Activated T-cell treated with anti-CD3 and anti-CD28 coated beads, Interleukin-2, amount 50 U/mL, for 72 hours (primary cell): Measurements from ENCODE around the gene SLC35A4. TPM values are rescaled to one million over a fixed set of nuclear protein-coding genes. Genes with fewer than 3 reads are reported as not detected.

Source experiments
- ATAC-seq, 2 donors: fragments of 150-1000 bp; cut with Tn5 transposase; replicated peaks in 1 of 2; 2 replicates each; pipeline ENCODE4 v1.10.0; 2021; ENCODE audit warnings: moderate library complexity in 2 of 2, mild to moderate bottlenecking in 1 of 2
- DNase-seq, 2 donors: peaks; one replicate each; pipeline ENCODE4 v3.0.0; 2021 to 2022; ENCODE audit warnings: mixed read lengths in 1 of 2
- H3K27ac Mint-ChIP-seq: one replicate; pipeline ENCODE4 v1.8.0; 2022; ENCODE audit warnings: mild to moderate bottlenecking, moderate library complexity, mixed read lengths
- H3K27me3 Mint-ChIP-seq: one replicate; pipeline ENCODE4 v1.8.0; 2022; ENCODE audit warnings: low read depth, mixed read lengths
- H3K36me3 Mint-ChIP-seq, 2 donors: one replicate each; pipeline ENCODE4 v1.8.0; 2022; ENCODE audit warnings: mixed read lengths in 2 of 2, mild to moderate bottlenecking in 1 of 2; ENCODE audit not compliant: insufficient read depth in 2 of 2
- H3K4me1 Mint-ChIP-seq: one replicate; pipeline ENCODE4 v1.8.0; 2022; ENCODE audit warnings: low read depth, mixed read lengths
- H3K4me3 Mint-ChIP-seq, 2 donors: one replicate each; pipeline ENCODE4 v1.8.0; 2022; ENCODE audit warnings: mild to moderate bottlenecking in 2 of 2, mixed read lengths in 2 of 2, moderate library complexity in 2 of 2
- H3K9me3 Mint-ChIP-seq, 2 donors: one replicate each; pipeline ENCODE4 v1.8.0; 2022; ENCODE audit warnings: mixed read lengths in 2 of 2
- total RNA-seq, 2 donors: library from RNA; stranded (reverse); gene quantifications; one replicate each; pipeline ENCODE4 v1.2.3, GENCODE V29; 2022

Gene SLC35A4
- total RNA-seq, 2 donors from 2014 or later, result 52.7 to 69.3 TPM

DNA sequence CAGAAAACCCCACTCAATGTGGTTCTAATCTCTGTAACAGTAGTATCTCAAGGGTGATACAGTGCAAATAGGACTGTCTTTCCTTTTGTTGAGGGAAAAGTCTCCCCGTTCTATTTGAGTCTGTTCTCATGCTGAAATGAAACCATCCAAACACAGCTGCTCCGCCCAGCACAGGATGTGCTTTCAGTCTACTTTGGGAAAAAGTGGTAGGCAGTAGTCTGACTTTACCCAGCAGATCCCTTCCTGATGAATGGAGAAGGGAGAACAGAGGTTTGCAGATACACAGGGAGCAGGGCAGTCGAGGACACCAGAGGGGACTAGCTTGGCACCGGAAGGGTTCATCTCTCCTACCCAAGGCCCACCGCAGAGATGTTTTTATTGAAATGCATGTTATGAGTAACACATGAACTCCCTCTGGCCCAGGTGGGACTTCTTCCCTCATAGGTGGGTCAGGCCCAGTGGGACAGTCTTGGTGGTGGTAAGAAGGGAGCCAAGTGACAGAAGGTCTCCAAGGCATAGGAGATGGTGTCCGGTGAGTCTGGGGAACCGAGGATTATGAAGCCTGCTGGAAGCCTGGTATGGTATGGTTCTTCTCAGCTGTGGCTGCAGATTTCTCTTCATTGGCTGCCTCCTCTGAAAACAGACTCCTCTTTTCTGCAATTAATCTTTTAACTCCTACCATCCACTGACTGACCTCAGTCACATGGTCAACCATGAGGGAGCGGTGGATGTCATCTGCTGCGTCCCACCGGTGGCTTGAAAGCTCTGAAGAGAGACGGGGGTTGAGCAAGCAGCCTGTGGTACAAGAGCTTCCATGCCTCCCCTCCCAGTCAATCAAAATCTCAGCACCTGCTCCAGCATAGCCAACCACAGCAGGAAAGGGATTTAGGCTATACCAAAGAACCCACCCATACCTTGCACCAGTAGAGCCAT lies 14.2 kb upstream of the SLC35A4 start:
- no peaks in the 10 kb centered on the region for H3K27me3 Mint-ChIP-seq
- H3K4me3 Mint-ChIP-seq, result peak overlapping the region in 1 of 2 donors; percentile 0
- DNase-seq, result no peak
- no peaks in the 10 kb centered on the region for H3K9me3 Mint-ChIP-seq
- peaks cover 17 to 29% of the 10 kb centered on the region in 2 donors for H3K36me3 Mint-ChIP-seq
- H3K27ac Mint-ChIP-seq, result peak overlapping the region; percentile 27
- no peak for ATAC-seq
- H3K4me1 Mint-ChIP-seq, result peaks cover 82% of the 10 kb centered on the region

DNA sequence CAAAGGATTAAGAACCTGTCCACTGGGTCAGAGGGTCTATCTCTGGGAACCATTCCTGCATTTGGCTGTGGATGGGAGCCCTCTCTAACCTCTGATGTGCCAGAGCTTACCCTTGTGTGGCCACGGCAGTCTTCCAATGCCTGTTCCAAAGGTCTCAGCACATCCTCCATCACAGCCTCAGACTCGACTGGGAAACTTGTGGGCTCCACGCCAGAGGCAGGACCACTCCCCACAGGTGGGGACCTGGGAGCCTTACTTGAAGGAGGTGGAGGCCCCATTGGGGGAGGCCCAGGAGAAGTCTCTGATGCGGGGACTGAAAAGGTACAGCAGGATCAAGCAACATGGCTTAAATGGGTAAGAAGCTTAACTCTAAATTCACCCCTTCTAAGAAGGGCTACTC lies 12.8 kb upstream of the SLC35A4 start:
- peak overlapping the region in 1 of 2 donors; percentile 9 for H3K4me3 Mint-ChIP-seq
- ATAC-seq (no peak), DNase-seq (no peak)
- H3K36me3 Mint-ChIP-seq, result peaks cover 22 to 29% of the 10 kb centered on the region in 2 donors
- no peaks in the 10 kb centered on the region for H3K9me3 Mint-ChIP-seq
- peak overlapping the region; percentile 89 for H3K27ac Mint-ChIP-seq
- no peaks in the 10 kb centered on the region for H3K27me3 Mint-ChIP-seq
- H3K4me1 Mint-ChIP-seq, result peaks cover 90% of the 10 kb centered on the region

DNA sequence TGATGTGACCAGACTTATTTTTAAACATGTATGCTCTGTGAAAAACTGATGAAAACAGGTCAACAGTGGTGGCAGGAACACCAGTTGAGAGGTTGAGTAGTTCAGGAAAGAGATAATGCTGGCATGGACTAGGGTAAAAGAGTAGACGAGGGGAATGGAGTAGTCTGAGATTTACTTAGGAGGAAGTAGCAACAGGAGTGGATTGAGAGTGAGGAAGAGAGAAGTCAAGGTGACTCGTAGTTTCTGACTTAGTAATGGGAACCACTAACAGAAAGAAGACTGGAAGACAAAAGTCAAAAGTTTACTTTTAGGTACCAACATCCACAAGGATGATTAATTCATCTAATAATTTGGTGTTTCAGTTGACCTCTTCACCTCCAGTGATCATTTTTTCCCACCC lies 11.0 kb upstream of the SLC35A4 start:
- Mint-ChIP-seq H3K27ac (peak overlapping the region; percentile 95), H3K36me3 (peaks cover 22 to 29% of the 10 kb centered on the region in 2 donors), H3K9me3 (no peaks in the 10 kb centered on the region), H3K27me3 (no peaks in the 10 kb centered on the region), H3K4me3 (peak overlapping the region; percentile 88 to 91), H3K4me1 (peaks cover 85% of the 10 kb centered on the region)
- DNase-seq (no peak), ATAC-seq (peak; percentile 39 to 43)

DNA sequence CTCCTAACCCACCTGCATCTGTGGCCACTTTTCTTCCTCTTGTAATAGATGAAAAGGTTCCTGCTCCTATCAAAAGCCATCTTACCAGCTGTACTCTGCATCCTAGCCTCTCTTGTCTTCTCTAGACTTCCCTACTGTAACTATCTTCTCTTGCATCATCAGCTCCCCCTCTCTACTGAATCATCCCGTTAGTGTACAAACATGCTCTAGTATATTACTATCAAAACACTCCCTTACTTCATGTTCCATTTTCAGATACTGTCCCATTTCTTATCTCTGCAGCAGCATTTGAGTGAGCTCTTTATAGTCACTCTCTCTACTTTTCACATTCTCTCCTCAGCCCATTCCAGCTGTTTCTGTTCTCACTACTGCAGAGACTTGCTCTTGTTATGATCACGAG lies 10.2 kb upstream of the SLC35A4 start:
- Mint-ChIP-seq H3K4me3 (peak overlapping the region; percentile 88 to 91), H3K27me3 (no peaks in the 10 kb centered on the region), H3K4me1 (peaks cover 78% of the 10 kb centered on the region), H3K36me3 (peaks cover 21 to 27% of the 10 kb centered on the region in 2 donors), H3K27ac (peak overlapping the region; percentile 95), H3K9me3 (no peaks in the 10 kb centered on the region)
- ATAC-seq (peak in 1 of 2 donors; percentile 17), DNase-seq (no peak)

DNA sequence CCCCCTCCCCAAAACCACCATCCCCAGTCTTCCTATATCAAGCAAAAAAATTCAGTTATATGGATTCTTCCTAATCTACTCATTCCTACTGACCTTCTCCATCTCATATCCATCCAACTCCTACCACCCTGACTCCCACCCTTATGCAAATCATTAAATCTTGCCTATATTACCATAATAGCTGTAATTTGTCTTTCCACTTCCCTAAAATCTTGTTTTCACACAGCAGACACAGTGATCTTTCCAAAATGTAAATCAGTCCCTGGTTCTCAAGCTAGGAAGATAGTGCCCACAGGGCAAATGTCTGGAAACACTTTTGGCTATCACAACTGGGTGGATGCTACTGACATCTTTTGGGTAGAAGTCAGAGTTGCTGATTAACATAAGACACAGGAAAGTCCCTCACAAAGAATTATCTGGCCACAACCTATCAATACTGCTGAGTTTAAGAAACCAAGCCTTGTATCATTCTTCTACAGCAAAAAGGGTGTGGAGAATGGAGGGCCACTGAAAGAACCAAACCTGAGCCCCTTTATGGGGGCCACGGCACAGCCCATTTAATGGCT lies 8.8 kb upstream of the SLC35A4 start:
- no peak for DNase-seq
- H3K9me3 Mint-ChIP-seq, result no peaks in the 10 kb centered on the region
- no peak for ATAC-seq
- H3K4me3 Mint-ChIP-seq, result peak overlapping the region; percentile 88 to 91
- H3K4me1 Mint-ChIP-seq, result peaks cover 65% of the 10 kb centered on the region
- H3K27me3 Mint-ChIP-seq, result no peaks in the 10 kb centered on the region
- H3K27ac Mint-ChIP-seq, result peak overlapping the region; percentile 95
- H3K36me3 Mint-ChIP-seq, result peaks cover 18 to 19% of the 10 kb centered on the region in 2 donors

DNA sequence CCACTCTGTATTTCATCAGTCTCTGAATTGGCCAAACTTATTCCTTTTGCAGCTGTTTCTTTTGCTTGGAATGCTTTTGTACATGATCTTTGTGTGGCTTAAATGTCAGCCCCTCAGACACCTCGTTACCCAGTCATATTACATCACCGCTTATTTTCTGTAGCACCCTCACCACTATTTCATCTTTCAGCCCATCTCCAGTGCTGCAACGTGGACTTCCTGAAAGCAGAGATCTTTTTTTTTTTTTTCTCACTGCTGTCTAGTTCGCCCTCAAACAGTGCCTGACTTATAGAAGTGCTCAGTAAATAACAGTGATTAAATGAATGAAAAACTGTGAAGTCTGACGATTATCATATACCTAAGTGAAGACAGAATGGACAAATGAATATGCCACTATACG lies 8.2 kb upstream of the SLC35A4 start:
- peaks cover 59% of the 10 kb centered on the region for H3K4me1 Mint-ChIP-seq
- DNase-seq (no peak), ATAC-seq (no peak)
- H3K27me3 Mint-ChIP-seq, result no peaks in the 10 kb centered on the region
- peak overlapping the region; percentile 88 to 91 for H3K4me3 Mint-ChIP-seq
- no peaks in the 10 kb centered on the region for H3K9me3 Mint-ChIP-seq
- H3K27ac Mint-ChIP-seq, result peak overlapping the region; percentile 95
- H3K36me3 Mint-ChIP-seq, result peaks cover 14 to 18% of the 10 kb centered on the region in 2 donors

DNA sequence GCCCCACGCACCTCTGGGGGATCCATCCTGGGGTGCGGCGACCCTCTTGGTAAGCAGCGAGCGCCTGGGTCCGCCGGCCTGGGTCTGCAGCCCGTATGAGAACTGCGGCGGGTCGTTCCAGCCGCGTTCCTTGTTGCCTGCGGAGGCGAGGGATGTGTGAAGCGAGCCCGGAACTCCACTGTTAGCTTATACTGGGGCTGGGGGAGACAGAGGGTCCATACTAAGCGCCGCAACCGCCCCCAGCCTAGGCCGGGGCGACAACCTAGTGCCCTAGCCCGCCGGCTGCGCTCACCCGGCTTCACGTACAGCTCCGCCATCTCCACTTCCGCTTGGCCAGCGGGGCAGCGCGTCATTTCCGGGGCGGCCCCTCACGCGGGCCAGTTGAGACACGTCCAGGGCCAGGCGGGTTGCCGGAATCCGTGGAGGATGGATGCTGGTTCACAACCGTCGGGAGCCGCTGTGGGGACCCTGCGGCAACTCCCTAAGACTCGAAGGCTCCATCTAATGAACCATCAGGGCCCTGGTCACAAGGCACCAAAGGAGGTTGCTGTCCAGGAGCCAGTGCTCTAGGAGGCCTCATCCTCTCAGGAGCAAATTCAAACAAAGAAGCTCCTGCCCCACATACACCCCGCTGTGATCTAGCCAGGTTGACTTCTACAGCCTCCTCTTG lies 7.4 kb upstream of the SLC35A4 start, which contains the start of gene SRA1:
SRA1 (minus strand) TSS at position 338 of the 670 bp plus-strand sequence; CDS start at position 317, 21 bp downstream.
- DNase-seq (peak; percentile 93 to 96), ATAC-seq (peak; percentile 94)
- Mint-ChIP-seq H3K9me3 (no peaks in the 10 kb centered on the region), H3K4me3 (peak within 1 kb of the TSS; percentile 88 to 91), H3K27me3 (no peaks in the 10 kb centered on the region), H3K27ac (peak within 1 kb of the TSS; percentile 95), H3K36me3 (peaks cover 14 to 18% of the 10 kb centered on the region in 2 donors), H3K4me1 (peaks cover 51% of the 10 kb centered on the region)

DNA sequence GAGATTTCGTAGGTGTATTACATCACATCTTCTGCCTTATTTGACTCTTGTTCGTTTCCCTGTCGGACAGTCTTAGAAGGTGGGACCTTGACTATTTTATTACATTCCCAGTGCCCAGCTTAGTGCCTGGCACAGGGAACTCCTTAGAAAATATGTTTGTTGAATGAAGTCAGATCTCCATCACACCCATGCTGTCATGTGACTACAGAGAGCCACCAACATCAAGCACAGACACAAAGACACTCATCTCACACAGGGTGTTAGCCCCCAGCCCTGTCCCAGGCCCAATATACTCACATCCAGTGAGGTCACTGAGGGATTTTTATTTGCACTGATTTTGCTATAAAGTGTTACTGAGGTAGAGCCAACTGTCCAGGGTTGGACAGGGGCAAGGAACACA lies 6.7 kb upstream of the SLC35A4 start:
- Mint-ChIP-seq H3K36me3 (peaks cover 10 to 16% of the 10 kb centered on the region in 2 donors), H3K27me3 (no peaks in the 10 kb centered on the region), H3K27ac (peak overlapping the region; percentile 94), H3K4me1 (peaks cover 46% of the 10 kb centered on the region), H3K4me3 (peak overlapping the region; percentile 88 to 91), H3K9me3 (no peaks in the 10 kb centered on the region)
- DNase-seq, result no peak
- no peak for ATAC-seq

DNA sequence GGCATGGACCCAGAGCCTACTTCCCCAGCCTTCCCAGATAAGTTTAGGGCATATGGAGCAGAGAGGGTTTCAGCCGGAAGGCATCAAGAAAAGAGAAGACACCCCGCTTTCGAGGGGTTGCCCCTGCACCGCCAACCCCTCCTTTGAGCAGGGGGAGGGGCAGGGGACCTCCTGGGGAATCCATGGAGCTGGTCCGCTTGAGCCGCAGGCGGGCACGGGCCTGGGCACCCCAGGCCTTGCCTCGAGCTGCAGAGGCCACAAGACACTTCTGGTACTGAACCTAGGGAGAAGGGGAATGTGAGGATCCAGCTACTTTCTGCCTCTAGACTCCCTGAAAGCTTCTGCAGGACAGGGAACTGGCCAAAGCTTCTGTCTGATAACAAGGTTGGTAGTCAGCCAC lies 6.1 kb upstream of the SLC35A4 start:
- DNase-seq (no peak), ATAC-seq (no peak)
- peaks cover 5 to 13% of the 10 kb centered on the region in 2 donors for H3K36me3 Mint-ChIP-seq
- no peak overlapping the region for H3K27ac Mint-ChIP-seq
- H3K27me3 Mint-ChIP-seq, result no peaks in the 10 kb centered on the region
- H3K4me1 Mint-ChIP-seq, result peaks cover 40% of the 10 kb centered on the region
- H3K9me3 Mint-ChIP-seq, result no peaks in the 10 kb centered on the region
- H3K4me3 Mint-ChIP-seq, result no peak overlapping the region

DNA sequence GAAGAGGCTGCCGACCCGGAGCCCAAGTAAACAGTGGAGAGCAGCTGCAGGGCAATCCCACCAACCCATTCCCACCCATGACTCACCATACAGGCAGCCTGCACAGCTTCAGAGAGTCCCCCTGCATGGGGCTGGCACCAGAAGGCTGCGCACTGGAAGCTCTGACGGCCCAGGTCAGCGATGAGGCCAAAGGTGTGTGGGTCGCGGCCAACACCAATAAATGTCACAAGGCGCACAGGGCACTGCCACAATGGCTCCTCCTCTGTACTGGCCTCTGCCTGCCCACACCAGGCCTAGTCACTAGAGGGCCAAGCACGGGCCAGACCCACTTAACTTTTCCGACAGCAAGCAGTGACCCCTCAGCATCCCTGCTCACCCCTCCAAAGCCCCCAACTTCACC lies 4.4 kb upstream of the SLC35A4 start:
- Mint-ChIP-seq H3K4me1 (peaks cover 29% of the 10 kb centered on the region), H3K36me3 (peaks cover 5 to 11% of the 10 kb centered on the region in 2 donors), H3K9me3 (no peaks in the 10 kb centered on the region), H3K27me3 (no peaks in the 10 kb centered on the region), H3K27ac (no peak overlapping the region), H3K4me3 (no peak overlapping the region)
- DNase-seq (no peak), ATAC-seq (no peak)

DNA sequence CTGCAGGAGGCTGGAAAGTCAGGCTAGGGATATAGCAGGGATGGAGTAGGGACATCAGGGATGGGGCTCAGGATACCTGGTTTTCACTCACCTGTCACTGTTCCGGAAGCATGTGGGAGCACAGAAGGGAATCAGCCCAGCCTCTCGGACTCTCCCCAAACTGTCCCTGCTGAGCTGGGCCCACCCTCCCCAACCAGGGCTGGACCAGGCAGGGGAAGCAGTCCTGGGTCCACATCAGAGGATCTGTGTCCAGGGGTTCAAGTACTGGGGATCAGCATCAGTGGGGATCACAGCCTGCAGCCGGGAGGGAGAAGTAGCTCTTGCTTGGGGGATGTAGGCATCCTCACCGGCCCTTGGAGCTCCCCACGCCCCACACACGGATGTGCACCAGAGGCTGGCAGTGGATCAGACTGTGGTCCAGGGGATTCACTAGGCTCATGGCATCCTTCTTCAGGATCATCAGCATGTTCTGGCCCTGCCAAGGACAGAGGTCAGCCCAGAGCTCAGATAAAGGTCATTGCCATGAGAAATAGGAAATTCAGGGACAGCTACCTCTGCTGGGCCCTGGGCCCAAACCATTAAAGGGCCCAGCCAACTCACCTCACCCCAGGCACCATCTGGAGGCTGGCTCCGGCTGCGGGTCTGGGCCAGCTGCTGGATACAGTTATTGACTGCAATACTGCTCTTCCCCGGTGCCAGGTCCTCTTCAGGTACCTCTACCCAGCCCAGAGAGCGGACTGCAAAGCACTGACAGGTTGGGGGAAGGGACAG lies 2.7 kb upstream of the SLC35A4 start:
- H3K4me3 Mint-ChIP-seq, result no peak overlapping the region
- DNase-seq (no peak), ATAC-seq (no peak)
- H3K4me1 Mint-ChIP-seq, result peaks cover 30% of the 10 kb centered on the region
- H3K27ac Mint-ChIP-seq, result no peak overlapping the region
- H3K36me3 Mint-ChIP-seq, result peaks cover 5 to 12% of the 10 kb centered on the region in 2 donors
- no peaks in the 10 kb centered on the region for H3K27me3 Mint-ChIP-seq
- no peaks in the 10 kb centered on the region for H3K9me3 Mint-ChIP-seq

DNA sequence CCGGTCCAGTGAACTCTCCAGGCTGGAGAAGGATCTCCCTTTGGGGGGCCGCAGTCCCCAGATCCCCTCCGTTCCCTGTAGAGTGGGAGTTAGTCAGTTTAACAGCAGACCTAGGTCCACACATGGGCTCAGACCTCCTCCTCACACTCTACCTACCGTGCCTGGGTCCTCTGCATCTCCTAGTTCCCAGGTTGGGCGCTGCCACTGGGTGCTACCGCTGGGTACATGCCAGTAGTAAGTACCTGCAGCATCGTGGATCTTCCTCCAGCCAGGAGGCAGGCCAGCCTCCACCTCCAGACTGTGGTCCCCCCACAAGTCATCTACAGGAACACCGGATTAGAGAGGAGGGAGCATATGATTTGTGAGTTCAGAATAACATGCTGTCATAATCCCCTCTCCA lies 1.0 kb upstream of the SLC35A4 start:
- no peak for DNase-seq
- H3K36me3 Mint-ChIP-seq, result peaks cover 7 to 21% of the 10 kb centered on the region in 2 donors

More for the DNA sequence above, 1.0 kb upstream of the SLC35A4 start:
- H3K4me1 Mint-ChIP-seq, result peaks cover 38% of the 10 kb centered on the region
- H3K4me3 Mint-ChIP-seq, result peak overlapping the region; percentile 94 to 98
- no peaks in the 10 kb centered on the region for H3K27me3 Mint-ChIP-seq
- no peaks in the 10 kb centered on the region for H3K9me3 Mint-ChIP-seq
- ATAC-seq, result no peak
- peak overlapping the region; percentile 86 for H3K27ac Mint-ChIP-seq
